Duodenal mucosa (tissue), 2 donors: Measurements from ENCODE around the gene CHST6.
"Not testable (repeated sequence)": the region's sequence is repeated elsewhere in the genome, so short reads cannot be mapped to it uniquely, and the experiment has no call there.

ENCODE experiments used
- H3K27ac ChIP-seq: one replicate; pipeline ENCODE4 v1.7.0; 2013; ENCODE audit warnings: low read depth, low read length
- H3K27me3 ChIP-seq, 2 donors: one replicate each; pipeline ENCODE4 v1.7.0; 2013; ENCODE audit warnings: low read length in 2 of 2, control low read depth in 1 of 2; ENCODE audit not compliant: insufficient read depth in 2 of 2, control insufficient read depth in 1 of 2
- H3K36me3 ChIP-seq, 2 donors: one replicate each; pipeline ENCODE4 v1.7.0; 2013; ENCODE audit warnings: low read length in 2 of 2, control low read depth in 1 of 2; ENCODE audit not compliant: insufficient read depth in 2 of 2, control insufficient read depth in 1 of 2
- H3K4me1 ChIP-seq, 2 donors: one replicate each; pipeline ENCODE4 v1.7.0; 2013; ENCODE audit warnings: low read length in 2 of 2, control low read depth in 1 of 2; ENCODE audit not compliant: insufficient read depth in 2 of 2, control insufficient read depth in 1 of 2
- H3K4me3 ChIP-seq, 2 donors: one replicate each; pipeline ENCODE4 v1.7.0; 2013; ENCODE audit warnings: low read length in 2 of 2, low read depth in 1 of 2
- H3K9ac ChIP-seq, 2 donors: one replicate each; pipeline ENCODE4 v1.7.0; 2013; ENCODE audit warnings: low read length in 2 of 2, low read depth in 1 of 2
- H3K9me3 ChIP-seq, 2 donors: one replicate each; pipeline ENCODE4 v1.7.0; 2013; ENCODE audit warnings: low read length in 2 of 2, control low read depth in 1 of 2; ENCODE audit not compliant: control insufficient read depth in 1 of 2

Gene CHST6

DNA sequence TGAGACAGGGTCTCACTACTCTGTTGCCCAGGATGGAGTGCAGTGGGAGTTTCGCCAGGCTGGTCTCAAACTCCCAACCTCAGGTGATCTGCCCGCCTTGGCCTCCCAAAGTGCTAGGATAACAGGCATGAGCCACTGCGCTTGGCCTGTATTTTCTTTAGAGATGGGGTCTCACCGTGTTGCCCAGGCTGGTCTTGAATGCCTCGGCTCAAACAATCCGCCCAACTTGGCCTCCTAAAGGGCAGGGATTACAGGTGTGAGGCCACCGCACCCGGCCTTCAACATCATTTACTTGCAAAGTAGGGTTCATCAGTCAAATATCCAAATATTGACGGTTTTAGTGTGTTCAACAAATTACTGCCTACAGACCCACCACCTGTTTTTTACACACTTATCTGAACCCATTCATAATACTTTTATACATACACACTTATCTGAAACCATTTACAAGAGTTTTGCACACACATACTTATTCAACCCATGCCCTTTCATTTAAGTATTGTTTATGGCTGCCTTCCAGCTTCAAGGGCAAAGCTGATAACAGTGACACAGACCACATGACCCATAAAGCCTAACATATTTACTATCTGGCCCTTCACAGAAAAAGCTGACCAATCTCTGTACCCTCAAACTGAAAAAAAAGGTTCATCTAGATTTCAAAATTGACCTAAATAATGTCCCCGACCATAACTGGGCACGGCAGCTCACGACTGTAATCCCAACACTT lies 42.6 kb downstream of the CHST6 start:
- peaks cover 43 to 46% of the 10 kb centered on the region in 2 donors for H3K4me1 ChIP-seq
- no peaks in the 10 kb centered on the region for H3K27me3 ChIP-seq
- peaks cover 5 to 24% of the 10 kb centered on the region in 2 donors for H3K36me3 ChIP-seq
- no peak overlapping the region for H3K27ac ChIP-seq
- H3K9ac ChIP-seq = no peak overlapping the region
- no peaks in the 10 kb centered on the region for H3K9me3 ChIP-seq
- H3K4me3 ChIP-seq = no peak overlapping the region

DNA sequence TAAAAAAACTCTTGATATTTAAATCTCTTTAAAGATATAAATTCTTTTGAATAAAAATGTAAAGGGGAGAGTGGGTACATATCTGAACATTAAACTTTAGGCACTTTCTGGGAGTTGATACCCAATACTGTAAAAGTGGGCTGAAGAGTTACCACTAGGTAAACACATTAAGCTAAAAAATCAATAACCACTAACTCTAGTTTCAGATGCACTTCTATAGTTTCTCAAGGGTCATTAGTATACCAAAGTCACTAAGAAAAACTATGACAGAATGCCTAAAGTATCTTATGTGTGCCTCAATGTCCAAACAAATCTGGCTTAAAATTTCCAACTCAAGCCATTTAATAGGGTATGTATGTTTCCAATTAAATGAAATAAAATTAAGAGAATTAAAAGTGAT lies 48.8 kb downstream of the CHST6 start:
- H3K36me3 ChIP-seq = peaks cover 14 to 31% of the 10 kb centered on the region in 2 donors
- no peak overlapping the region for H3K4me3 ChIP-seq
- no peak overlapping the region for H3K9ac ChIP-seq

DNA sequence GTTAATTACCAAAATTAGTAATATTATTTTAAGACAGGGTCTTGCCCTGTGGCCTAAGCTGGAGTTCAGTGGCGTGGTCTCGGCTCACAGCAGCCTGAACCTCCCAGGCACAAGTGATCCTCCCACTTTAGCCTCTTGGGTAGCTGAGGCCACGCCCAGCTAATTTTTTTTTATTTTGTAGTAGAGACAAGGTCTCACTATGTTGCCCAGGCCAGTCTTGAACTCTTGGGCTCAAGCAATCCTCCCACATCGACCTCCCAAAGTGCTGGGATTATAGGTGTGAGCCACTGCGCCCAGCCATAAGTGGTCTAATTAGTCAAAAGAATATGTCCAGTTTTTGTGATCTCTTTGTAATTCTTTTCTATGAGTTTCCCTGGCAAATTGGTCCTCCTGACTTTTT lies 49.9 kb downstream of the CHST6 start:
- Histone ChIP-seq H3K9ac (no peak overlapping the region), H3K4me1 (no peaks in the 10 kb centered on the region), H3K36me3 (peaks cover 14 to 23% of the 10 kb centered on the region in 2 donors), H3K27me3 (no peaks in the 10 kb centered on the region), H3K4me3 (no peak overlapping the region), H3K27ac (no peak overlapping the region), H3K9me3 (no peaks in the 10 kb centered on the region)

More for the DNA sequence above, 48.8 kb downstream of the CHST6 start:
- Histone ChIP-seq H3K4me1 (no peaks in the 10 kb centered on the region), H3K27me3 (no peaks in the 10 kb centered on the region), H3K9me3 (no peaks in the 10 kb centered on the region), H3K27ac (no peak overlapping the region)

DNA sequence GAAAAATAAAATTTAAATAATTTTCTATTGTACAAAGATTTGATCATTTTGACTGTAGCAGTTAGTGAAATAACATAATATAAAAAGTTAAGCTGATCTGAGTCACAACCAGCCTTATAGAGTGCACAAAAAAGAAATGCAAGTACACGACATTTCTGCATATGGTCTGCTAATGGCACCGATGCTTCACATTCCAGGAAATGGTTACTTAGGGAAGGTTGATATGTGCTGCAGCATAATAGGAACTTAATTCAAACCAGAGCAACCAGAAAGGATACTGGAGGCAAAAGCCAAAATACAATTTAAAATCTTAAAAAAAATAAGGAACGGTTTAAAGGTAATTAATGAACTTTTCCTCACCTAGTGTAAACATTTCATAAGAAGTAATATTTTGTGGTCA lies 51.9 kb downstream of the CHST6 start:
- no peak overlapping the region for H3K9ac ChIP-seq
- H3K4me1 ChIP-seq = no peaks in the 10 kb centered on the region
- H3K27me3 ChIP-seq = no peaks in the 10 kb centered on the region
- no peak overlapping the region for H3K4me3 ChIP-seq
- no peaks in the 10 kb centered on the region for H3K9me3 ChIP-seq
- H3K27ac ChIP-seq = no peak overlapping the region
- H3K36me3 ChIP-seq = peaks cover 10 to 13% of the 10 kb centered on the region in 2 donors

DNA sequence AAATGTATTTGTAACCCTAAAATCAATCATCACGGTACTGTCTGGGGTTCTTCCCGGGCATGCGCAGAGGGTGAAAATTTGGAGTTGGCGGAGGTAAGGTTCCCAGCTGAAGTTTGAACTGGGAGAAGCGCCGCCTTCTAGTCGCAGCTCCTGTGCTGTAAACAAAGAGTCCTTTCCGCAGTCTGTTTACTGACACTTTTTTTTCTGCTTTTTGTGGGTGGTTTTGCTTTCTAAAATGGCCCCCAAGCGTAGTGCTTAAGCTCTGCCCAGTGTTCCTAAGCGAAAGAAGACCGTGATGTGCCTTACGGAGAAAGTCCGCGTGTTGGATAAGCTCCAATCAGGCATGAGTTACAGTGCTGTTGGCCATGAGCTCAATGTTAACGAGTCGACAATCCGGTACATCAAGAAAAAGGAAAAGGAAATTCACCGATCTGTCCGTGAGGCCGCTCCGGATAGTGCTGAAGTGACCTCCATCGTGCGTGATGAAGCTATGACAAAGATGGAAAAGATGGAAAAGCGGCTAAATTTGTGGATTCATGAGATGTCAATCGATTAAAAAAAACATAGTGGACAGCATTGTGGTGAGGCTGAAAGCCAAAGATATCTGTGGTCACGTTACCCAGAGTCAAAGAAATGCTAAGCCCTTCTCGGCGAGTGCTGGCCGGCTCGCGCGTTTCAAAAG lies 61.4 kb downstream of the CHST6 start:
- Histone ChIP-seq H3K36me3 (no peaks in the 10 kb centered on the region), H3K9me3 (no peaks in the 10 kb centered on the region), H3K9ac (peak overlapping the region; percentile 75 to 97), H3K27ac (peak overlapping the region; percentile 95), H3K4me1 (peaks cover 10% of the 10 kb centered on the region in 2 donors), H3K4me3 (peak overlapping the region; percentile 90 to 96), H3K27me3 (no peaks in the 10 kb centered on the region)

DNA sequence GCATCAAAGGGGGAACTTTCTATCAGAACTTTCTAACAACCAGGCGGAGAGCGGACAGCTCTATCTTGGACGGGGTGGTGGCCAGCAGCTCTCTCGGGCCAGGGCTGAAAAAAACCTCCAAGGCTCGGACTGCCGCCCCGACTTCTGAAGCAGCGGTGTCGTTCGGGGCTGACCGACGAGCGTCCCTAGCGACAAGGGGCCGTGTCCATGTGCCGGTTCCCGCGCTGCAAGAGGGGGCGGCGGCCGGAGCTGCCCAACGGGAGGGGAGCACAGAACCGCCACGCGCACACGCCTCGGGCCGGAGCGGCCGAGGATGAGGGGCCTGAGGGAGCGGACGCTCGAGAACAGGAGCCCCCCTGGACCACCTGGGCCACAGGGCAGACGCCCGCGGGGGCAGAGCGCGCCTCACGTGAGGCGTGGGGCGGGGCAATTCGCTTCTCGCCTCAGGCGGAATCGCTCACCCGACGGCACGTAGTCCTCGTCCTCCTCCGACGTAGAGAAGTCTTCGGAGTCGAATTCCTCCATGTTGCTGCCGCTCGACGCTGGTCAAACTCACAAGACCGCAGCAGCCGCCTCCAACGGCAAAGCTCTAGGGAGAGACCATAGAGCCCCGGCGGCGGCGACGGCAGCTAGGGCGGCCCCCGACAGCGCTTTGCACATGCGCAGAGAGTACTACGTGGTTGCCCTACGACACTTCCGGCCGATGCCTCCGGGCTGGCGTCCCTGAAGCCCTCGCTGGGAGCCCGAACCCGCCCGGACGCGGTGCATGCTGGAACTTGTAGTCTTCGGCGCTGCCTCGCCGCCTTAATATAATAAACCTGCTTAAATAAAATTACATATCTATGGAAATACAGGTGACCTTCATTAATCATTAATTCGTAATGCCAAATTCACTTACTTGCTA lies 62.2 kb downstream of the CHST6 start, which contains the start of gene CFDP1:
Gene CFDP1, minus strand, starts transcription at position 676 of the 904 bp plus-strand sequence. Its CDS starts 151 bp downstream, at position 525.
- no peaks in the 10 kb centered on the region for H3K36me3 ChIP-seq
- peak within 1 kb of the TSS; percentile 95 for H3K27ac ChIP-seq
- H3K27me3 ChIP-seq = no peaks in the 10 kb centered on the region
- peaks cover 10% of the 10 kb centered on the region in 2 donors for H3K4me1 ChIP-seq
- H3K4me3 ChIP-seq = peak within 1 kb of the TSS; percentile 90 to 96
- H3K9ac ChIP-seq = peak within 1 kb of the TSS; percentile 75 to 97
- no peaks in the 10 kb centered on the region for H3K9me3 ChIP-seq

DNA sequence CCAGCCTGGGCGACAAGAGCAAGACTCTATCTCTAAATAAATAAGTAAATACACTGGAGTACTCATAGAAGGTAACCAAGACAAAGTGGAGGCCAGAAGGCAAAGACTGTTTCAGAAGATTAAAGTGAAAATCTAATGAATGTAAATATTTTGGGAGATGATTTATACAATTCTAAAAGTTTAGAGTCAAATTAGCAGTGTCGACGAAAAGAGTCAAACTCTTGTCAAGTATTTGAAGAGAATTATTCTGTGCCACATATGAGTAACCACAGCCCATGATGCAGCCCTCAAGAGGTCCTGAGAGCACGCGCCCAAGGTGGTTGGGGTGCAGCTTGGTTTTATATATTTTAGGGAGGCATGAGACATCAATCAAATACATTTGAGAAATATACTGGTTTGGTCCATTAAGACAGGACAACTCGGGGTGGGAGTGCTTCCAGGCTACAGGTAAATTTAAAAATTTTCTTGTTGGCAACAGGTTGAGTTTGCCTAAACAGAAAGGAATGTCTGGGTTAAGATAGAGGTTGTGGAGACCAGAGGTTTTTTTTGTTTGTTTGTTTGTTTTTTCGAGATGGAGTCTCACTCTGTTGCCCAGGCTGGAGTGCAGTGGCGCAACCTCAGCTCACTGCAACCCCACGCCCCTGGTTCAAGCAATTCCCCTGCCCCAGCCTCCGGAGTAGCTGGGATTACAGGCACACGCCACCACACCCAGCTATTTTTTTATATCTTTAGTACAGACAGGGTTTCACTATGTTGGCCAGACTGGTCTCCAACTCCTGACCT lies 65.4 kb downstream of the CHST6 start:
- Histone ChIP-seq H3K9me3 (no peaks in the 10 kb centered on the region), H3K27me3 (no peaks in the 10 kb centered on the region), H3K27ac (no peak overlapping the region), H3K9ac (no peak overlapping the region), H3K4me3 (no peak overlapping the region), H3K4me1 (peaks cover 10% of the 10 kb centered on the region in 2 donors), H3K36me3 (no peaks in the 10 kb centered on the region)

DNA sequence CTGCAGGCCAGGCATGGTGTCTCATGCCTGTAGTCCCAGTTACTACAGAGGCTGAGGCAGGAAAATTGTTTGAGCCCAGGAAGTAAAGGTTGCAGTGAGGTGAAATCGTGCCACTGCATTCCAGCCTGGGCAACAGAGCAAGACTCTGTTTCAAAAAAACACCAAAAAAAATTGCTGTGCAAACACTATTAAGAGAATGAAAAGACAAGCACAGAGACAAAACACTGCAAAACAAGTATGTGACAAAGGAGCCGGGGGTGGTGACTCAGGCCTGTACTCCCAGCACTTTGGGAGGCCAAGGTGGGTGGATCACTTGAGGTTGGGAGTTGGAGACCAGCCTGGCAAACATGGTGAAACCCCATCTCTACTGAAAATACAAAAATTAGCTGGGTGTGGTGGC lies 68.7 kb downstream of the CHST6 start:
- H3K9ac ChIP-seq, H3K27ac ChIP-seq, H3K4me1 ChIP-seq, H3K27me3 ChIP-seq, H3K4me3 ChIP-seq, H3K36me3 ChIP-seq, H3K9me3 ChIP-seq: not testable (repeated sequence)

DNA sequence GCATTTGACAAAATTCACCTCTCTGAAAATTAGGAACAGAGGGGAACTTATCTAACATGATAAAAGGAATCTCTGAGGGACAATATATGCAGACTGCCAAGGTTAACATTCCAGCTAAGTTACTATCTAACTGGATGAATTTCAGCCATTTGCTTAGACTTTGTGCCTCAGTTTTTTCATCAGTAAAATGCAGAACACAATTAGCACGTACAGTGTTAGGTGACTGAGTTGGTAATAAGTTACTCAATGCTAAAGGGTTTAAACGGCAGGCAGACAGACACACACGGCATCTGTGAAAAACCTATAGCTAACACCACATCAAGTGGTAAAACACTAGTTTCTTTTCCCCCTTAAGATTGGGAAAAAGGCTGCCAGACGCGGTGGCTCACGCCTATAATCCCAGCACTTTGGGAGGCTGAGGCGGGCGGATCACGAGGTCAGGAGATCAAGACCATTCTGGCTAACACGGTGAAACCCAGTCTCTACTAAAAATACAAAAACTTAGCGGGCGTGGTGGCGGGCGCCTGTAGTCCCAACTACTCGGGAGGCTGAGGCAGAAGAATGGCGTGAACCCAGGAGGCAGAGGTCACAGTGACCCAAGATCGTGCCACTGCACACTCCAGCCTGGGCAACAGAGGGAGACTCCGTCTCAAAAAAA lies 71.0 kb downstream of the CHST6 start:
- H3K27ac ChIP-seq, H3K9me3 ChIP-seq, H3K4me3 ChIP-seq, H3K9ac ChIP-seq, H3K36me3 ChIP-seq, H3K27me3 ChIP-seq: not testable (repeated sequence)
- H3K4me1 ChIP-seq = peaks cover 8 to 11% of the 10 kb centered on the region in 2 donors
